ENCODE results near the gene ANKRD36.
"Not testable (repeated sequence)": the region's sequence is repeated elsewhere in the genome, so short reads cannot be mapped to it uniquely, and the experiment has no call there.

The ANKRD36 gene

DNA sequence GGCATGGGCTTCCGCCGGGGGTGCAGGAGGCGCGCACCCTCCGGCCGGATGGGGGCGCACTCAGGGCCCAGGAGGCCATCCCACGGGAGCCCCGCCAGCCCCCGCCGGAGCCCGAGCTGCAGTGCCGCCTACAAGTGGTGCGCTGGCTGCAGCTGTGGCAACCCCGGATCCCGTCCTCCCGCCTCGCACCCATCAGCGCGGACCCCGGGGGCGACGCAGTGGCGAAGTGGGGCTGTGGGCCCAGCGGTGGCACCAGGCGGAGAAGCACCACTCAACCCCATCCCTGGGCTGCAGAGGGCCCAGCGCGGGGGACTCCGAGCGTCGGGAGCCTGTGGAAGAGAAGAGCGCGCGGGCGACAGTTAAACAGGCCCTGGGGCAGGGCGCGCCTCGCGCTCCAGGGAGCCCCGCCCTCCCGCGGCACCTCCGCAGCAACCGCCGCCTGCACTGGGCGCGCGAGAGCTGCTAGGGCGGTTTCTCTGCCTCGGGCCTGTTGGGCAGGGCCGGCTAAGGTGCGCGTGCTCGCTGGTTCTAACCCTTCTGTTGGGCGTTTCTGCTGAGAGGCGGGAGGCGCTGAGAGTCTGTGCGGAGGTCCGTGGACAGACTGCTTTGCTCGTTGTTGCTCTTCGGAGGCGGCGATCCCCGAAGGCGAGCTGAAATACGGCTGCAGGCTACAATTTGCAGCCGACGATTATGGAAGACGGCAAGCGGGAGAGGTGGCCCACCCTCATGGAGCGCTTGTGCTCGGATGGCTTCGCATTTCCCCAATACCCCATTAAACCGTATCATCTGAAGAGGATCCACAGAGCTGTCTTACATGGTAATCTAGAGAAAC lies at the start of gene ANKRD36:
TSS of gene ANKRD36 (plus strand) at position 104 of the 832 bp plus-strand sequence. CDS start at position 691, 587 bp downstream.
- DNase-seq: peak; percentile 90

DNA sequence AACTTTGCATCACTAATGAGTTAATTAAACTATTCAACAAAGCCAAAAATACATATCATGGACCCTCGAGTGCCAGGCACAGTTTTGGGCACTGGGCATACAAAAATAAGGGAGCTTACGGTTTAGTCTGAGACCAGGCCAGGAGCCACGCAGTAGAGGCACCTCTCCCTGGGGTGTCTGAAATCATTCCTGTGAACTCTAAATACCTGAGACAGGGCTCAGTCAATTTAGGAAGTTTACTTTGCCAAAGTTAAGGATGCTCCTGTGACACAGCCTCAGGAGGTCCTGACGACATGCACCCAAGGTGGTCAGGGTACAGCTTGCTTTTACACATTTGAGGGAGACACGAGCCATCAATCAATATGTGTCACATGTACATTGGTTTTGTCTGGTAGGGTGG lies 46.9 kb upstream of the ANKRD36 start:
- DNase-seq: not testable (repeated sequence)

DNA sequence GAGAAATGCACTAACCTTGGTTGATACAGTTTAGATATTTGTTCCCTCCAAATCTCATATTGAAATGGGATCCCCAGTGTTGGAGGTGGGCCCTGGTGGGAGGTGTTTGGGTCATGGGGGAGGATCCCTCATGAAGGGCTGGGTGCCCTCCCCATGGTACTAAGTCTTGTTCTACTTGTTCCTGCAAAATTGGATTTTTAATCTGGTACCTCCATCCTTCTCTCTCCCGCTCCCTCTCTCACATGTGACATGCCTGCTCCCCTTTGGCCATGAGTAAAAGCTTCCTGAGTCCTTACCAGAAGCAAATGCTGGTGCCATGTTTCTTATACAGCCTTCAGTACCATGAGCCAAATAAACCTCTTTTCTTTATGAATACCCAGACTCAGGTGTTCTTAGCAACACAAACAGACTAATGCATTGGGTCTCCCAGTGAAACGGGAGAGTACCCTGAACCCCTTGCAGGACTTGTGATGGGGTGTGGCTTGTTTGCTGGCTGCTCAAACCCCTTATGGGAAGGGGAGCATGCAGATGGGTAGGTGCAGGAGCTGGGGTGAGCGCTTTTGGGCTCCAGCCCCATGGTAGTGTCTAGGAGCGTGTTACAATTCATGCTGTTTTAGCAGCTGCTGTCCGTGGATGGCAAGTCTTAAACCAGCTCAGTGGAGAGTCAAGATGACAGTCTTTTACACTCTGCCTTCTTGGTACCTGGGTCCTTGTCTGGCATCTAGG lies 45.5 kb upstream of the ANKRD36 start:
- no peak for DNase-seq

DNA sequence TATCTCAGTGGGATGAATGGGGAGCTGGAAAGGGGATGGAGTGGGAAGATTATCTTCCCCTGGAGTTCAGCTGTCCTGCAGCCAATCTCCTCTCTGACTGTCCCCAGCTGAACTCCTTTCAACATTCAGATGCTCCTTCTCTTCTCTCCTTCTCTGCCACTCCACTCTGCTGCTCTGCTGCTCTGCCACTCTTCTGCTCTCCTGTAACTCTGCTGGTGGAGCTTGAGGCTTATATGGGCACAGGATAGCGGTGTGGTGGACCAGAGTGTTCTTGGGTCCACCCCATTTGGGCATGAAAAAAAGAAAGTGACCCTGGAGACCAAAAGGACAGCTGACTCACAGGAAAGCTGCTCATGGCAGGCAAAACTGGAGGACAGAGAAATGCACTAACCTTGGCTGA lies 44.9 kb upstream of the ANKRD36 start:
- no peak for DNase-seq

DNA sequence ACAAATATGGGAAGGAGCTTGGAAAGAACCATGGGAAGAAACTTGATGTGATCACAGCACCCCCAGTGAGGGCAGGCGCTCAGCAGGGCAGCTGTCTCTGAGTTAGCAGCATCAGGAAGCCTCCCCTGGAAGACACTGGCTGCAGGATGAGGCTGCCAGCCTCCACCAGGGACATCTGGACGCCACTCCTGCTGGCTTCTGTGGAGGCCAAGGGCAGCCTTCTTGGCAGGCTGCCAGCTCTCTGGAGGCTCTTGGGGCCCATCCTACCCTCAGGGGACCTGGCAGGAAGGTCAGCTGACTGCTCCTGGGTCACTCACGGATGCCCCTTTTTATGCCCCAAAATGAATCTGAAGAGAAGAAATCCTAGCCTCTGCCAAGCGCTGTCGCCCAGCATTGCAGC lies 44.2 kb upstream of the ANKRD36 start:
- not testable (repeated sequence) for DNase-seq

DNA sequence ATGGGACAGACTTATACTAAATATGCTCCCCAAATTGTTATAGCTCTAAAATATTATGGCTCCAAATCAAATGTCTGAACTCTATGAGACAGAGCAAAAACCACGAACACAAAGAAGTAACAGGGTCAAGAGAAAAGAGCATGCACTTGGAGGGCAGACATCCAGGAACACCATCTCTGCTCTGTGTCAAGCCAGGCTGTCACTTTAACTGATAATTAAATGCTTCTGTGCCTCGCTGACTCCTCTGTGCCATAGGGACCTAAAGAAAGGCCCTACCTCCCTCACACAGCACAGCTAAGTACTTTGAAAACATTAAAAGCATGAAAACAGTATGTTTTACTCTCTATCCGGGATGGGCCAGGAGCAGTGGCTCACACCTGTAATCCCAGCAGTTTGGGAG lies 42.0 kb upstream of the ANKRD36 start:
- DNase-seq: not testable (repeated sequence)

DNA sequence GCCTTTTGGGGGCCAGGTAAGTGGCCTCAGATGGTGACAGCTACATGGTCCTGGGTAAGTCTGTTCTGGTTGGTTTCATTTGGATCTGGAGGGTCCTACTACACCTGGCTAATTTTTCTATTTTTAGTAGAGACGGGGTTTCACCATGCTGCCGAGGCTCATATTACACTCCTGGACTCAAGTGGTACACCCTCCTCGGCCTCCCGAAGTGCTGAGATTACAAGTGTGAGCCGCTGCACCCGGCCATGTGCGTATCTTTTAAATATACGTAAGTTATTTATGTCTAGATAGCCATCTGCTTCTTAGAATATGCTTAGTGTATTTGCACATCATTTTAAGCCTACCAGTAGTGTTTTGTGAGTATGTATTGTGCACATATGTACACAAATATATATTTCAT lies 35.7 kb upstream of the ANKRD36 start:
- DNase-seq: not testable (repeated sequence)

DNA sequence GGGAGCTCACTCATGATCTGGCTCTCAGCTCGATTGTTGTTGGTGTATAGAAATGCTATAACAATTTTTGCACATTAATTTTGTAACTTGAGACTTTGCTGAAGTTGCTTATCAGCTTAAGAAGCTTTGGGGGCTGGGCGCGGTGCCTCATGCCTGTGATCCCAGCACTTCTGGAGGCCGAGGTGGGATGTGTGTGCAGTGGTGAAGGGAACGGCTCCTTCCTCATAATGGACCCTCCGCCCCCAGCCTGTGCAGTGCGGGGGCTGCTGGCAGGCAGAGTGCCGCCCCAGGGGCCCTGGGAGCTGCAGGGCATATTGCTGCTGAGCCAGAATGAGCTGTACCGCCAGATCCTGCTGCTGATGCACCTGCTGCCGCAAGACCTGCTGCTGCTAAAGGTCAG lies 32.1 kb upstream of the ANKRD36 start:
- DNase-seq: not testable (repeated sequence)

DNA sequence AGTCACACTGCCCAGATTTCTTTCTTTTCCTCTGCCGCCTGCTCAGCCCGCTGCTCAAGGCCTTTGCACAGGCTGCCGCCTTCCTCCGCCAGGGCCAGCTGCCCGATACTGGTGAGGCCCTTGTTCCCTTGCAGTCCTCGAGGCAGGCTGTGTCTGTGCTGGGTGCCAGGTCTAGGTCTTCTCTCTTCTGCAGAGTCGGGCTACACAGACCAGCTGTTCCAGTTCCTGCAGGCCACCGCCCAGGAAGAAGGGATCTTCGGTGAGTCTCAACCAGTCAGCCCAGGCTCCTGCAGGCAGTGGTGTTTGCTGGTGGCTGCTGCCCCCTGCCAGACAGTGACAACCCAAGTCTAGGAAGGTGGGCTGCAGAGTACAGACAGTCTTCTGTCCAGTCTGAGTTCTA lies 30.7 kb upstream of the ANKRD36 start:
- not testable (repeated sequence) for DNase-seq

DNA sequence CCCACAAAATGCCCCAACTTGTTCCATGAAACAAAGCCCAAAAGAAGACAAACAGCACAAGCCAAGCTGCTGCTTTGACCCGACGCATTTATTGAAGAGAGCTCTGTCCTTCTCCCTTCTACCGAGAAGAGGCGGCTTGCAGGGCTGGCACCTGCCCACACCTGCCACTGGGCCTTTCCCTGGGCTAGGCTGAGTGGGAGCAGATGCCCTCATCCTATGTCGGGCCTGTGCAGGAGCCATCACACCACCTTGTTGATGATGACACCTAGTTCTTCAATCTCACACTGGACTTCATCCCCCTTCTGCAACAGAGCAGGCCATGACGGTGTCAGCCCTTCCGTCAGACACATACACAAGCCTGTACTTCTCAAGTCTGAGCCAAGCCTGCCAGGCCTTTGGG lies 29.4 kb upstream of the ANKRD36 start:
- not testable (repeated sequence) for DNase-seq

DNA sequence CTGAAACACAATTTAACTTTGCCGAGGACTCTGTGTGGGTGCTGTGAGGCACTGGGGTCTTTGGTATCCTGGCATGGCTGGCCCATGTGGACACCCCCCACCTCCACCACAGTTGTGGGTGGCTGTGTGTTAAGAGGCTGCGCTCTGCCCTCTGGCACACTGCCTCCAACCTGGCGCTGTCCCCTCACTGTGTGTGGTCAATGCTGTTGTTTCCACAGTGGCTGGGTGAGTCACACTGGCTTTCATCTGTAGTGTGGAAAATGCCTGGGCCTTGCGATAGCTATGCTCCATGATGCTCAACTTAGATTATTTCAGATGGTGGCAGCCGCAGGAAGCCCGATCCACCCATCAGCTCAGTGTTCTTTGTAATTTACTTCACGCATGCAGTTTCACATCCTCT lies 27.9 kb upstream of the ANKRD36 start:
- DNase-seq: not testable (repeated sequence)

DNA sequence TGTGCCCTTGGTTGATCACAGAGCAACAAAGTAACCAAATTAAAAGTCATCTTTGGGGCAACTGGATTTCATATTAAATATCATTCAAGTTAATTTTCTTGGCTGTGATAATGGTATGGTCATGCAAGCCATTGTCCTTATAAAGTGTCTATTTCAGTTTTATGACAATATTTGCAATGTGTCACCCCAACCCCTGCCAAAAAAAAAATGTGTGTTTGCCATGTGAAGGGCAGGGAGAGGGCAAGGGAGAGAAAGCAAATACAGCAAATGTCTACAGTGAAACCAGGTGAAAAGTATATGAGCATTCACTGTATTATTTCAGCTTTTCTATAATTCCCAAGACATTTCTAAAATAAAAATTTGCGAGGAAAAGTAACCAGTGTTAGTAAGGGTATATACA lies 24.2 kb upstream of the ANKRD36 start:
- DNase-seq: not testable (repeated sequence)

DNA sequence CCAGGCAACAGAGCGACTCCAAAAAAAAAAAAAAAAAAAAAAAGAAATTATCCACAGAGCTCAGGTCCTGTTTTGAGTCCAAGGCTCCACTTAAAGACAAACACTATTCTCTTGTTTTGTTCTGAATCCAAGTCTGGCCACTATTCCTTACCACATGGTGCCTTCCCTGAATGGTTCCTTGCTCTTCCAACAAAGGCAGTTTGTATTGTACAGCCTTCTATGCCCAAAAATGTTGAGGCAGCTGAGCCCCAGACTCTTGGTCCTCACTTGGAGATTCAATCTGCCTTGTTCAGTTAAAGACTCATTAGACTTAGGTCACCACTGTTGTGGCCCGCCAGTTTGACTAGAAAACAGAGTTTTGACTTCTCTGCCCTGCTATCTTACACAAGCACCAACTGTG lies 20.0 kb upstream of the ANKRD36 start:
- DNase-seq: not testable (repeated sequence)

DNA sequence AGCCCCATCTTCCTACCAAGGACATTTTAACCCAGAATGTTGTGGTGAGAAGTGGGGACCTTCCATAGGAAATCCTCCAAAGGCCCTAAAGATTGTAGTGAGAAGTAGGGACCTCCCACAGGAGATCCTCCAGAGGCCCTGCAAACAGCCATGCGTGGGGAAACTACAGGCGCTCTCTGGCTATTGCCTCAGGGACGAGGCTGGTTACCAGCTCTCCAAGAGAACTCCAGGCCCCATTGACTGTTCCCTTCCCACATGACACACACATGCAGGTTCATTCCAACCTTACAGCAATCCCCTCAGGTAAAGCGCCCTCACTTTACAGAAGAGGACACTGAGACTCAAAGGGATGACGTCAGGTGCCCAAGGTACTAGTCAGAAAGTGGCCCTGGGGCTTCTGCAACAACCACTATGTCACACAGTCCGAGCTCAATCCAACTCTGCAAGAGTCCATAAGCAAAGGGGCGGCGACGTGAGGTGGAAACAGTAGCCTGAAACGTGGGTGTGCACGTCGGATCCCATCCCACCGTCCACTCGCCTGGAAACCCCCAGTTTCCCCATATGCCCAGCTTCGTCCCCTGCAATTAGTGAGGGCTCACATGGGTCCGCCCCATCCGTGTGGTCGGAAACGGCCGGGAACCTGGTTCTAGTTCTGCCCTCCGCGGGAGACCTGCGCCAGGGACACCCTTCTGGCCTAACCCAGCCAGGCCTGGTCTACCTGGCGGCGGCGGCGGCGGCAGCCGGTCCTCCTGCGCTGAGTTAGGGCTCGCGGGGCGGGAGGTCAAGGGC lies 18.8 kb upstream of the ANKRD36 start:
- DNase-seq: not testable (repeated sequence)

DNA sequence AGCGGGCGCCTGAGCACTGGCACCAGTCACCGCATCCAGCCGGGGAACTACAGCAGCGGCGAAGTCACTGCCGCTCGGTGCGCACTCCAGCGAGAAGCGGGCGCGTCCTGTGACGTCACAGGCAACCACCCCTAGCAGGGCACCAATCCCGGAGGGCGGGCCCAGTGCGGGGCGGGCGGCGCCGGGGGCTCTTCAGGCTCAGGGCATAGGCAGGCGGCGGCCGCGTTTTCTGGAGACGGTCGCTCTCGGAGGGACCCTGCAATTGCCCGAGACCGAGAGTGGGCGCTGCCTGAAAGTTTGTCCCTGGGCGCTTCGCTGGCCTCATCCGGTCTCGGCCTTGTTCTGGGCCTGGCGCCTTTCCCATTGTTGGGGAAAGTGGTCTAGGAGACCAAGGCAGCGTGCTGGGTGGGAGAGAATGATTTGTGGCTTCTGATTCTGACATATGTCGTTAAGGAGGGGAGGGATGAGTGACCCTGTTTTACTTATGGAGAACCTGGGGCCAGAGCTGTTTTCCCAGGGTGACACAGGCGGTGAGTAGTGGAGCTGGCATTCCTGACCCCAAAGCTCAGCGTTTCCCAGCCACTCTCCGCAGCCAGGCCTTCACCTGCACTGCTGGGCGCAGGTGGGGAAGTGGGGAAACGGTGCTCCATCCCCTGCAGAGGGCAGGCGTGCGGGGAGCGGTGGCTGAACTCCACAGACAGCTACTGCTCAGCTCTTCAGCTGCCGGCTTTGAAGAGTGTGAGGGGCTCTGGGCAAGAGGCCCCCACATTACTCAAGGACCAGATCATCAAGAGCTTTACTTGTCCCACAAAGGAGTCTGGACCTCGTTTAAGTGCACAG lies 18.0 kb upstream of the ANKRD36 start, which contains the start of gene FAHD2B:
TSS of gene FAHD2B (minus strand) at position 111 of the 840 bp plus-strand sequence. CDS start 3,176 bp downstream, outside the sequence.
- peak; percentile 61 for DNase-seq

DNA sequence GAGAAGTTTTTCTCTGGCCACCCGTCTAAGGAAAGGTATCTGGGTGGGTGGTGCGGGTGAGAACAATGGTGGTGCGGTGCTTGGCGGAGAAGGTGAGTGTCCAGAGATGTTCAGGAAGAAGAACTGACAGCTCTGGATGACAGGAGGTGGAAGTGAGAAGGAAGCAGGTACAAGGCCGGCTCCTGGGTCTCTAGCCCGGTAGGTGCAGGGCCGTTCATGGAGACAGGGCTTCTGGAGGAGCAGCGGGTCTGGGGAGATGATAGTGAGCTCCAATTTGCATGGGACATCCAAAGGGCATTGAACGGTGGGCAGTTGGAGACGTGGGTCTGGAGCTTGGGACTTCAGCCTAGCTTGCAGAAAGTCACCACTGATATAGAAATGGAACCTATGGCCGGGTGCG lies 17.3 kb upstream of the ANKRD36 start:
- DNase-seq: no peak

DNA sequence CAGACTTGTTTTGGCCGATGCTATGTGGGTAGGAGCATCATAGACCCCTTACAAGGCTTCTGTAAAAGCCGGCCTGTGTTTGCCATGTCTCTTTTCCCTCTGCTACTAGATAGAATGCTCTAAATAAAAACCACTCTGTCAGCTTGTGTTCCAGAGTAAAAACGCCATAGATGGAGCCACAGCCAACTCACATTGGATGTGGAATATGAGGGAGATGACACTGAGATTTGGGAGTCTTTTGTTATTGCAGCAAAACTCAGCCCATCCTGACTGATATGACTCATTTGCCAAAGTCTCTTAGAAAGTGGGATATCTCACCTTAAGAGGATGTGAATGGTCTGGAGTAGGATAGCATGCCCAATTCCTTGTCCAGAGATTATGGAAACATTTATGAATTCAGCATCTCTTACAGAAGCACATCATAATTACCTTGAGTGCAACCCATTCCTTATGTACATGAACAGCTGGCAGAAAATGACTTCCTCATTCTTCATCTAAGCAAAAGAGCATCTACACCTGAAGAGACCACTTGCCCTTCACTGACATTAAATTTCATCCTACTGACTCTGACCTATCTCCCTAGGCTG lies 14.1 kb upstream of the ANKRD36 start:
- not testable (repeated sequence) for DNase-seq

DNA sequence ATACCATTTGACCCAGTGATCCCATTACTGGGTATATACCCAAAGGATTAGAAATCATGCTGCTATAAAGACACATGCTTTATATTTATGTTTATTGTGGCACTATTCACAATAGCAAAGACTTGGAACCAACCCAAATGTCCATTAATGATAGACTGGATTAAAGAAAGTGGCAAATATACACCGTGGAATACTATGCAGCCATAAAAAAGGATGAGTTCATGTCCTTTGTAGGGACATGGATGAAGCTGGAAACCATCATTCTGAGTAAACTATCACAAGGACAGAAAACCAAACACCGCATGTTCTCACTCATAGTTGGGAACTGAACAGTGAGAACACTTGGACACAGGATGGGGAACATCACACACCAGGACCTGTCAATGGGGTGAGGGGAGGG lies 6.1 kb upstream of the ANKRD36 start:
- not testable (repeated sequence) for DNase-seq

DNA sequence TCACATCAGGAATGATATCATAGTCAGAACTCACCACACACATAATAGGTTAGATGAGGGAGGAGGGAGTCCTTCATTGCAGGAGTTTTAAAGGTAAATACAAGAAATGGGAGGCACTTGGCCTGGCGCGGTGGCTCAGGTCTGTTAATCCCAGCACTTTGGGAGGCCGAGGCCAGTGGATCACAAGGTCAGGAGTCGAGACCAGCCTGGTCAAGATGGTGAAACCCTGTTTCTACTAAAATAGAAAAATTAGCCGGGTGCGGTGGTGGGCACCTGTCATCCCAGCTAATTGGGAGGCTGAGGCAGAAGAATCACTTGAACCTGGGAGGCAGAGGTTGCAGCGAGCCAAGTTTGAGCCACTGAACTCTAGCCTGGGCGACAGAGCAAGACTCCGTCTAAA lies 1.7 kb upstream of the ANKRD36 start:
- not testable (repeated sequence) for DNase-seq

DNA sequence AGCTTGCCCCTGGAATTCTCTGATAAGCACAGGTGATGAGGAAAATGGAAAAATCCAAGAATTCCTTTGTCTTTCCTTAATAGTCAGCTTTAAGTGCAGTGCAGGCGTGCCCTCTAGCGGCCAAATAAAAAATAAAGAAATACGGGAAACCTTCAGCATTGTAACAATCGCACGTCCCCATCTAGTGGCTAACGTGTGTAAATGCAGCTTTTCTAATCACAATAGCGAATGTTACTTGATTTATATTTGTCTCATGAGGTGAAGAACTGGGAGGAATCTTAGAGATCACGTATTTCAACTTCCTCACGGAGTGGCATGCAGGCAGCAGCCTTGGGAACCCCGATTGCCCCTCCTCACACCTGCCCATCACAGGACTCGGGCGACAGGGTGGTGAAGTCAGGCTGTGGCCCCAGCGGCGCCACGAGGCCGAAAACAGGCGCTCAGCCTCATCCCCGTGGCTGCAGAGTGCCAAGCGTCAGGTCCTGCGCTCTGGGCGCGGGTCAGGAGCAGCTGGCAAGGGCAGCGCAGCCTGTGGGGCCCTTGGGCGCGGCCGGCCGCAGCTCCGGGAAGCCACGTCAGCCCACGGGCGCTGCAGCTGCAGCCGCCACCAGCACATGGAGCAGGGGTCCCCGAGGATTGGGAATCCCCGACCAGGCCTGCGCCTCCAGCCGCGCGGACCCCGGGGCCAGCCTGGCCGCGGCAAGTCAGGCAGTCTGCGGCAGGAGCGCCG lies 468 bp upstream of the ANKRD36 start:
- peak; percentile 20 for DNase-seq

DNA sequence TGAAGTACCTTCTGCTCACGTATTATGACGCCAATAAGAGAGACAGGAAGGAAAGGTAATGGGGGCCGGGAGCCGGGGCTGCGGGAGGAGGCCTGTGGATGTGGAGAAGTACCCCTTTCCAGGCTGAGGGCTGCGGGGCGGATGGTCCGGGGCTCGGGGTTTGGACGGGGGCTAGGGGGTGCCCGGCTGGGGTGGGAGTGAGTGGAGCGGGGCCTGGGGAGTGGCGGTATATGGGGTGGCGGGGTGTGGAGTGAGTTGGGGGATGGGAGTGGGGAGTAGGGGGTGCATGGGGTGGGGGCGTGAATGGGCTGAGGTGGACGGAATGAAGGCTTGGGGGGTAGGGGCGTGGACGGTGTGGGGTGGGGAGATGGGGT lies 916 bp downstream of the ANKRD36 start:
- not testable (repeated sequence) for DNase-seq

All from suppressor macrophage treated with lipopolysaccharide for 4 hours (primary cell).